ENCODE results near the gene ATG16L1. TPM values are rescaled to one million over a fixed set of nuclear protein-coding genes. Genes with fewer than 3 reads are reported as not detected.

ATG16L1 gene
- total RNA-seq, 1 experiment from 2014 or later, result 42.0 TPM

DNA sequence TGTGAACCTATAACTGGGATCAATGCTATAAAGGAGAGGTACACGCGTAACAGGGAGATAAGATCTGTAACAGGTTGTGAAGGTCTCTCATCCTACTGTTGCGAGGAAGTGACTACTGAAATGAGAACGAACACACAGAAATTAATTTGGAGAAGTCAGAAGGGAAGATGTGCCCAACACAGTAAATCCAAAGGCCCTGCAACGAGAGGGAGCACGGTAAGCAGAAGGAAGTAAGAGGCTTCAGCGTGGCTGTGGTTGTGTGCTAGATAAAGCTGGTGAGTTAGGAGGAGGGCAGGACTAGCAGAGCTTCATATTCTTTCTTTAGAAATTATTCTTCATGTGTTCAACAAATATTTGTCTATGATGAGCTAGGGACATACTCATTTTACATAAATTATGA lies 2.5 kb upstream of the ATG16L1 start:
- Histone ChIP-seq H4K5ac (ENCODE audit: insufficient read length, low read depth, low read length) (no peak overlapping the region), H2AK5ac (ENCODE audit: insufficient read length, low read length) (no peak overlapping the region), H3K23ac (ENCODE audit: insufficient read length, low read depth, low read length) (no peak overlapping the region), H3T11ph (ENCODE audit: low read length) (no peak overlapping the region), H2AFZ (ENCODE audit: low read length) (no peak overlapping the region), H2BK15ac (ENCODE audit: low read depth, low read length) (no peak overlapping the region), H3K14ac (ENCODE audit: insufficient read depth, low read length) (no peak overlapping the region), H4K20me1 (ENCODE audit: control insufficient read depth, insufficient read depth, insufficient read length) (no peaks in the 10 kb centered on the region), H3K4me1 (ENCODE audit: insufficient read depth, low read length) (peaks cover 3% of the 10 kb centered on the region; the same call in 1 of the 2 replicates), H3K9ac (ENCODE audit: extremely low read depth, insufficient read length, low read length) (no peak overlapping the region), H3K56ac (ENCODE audit: insufficient read length, low read depth, low read length) (no peak overlapping the region), H3K23me2 (ENCODE audit: insufficient read length, low read depth, low read length, poor library complexity, severe bottlenecking) (peaks cover 6% of the 10 kb centered on the region), H3K18ac (ENCODE audit: insufficient read length, low read depth, low read length) (no peak overlapping the region), H2BK120ac (ENCODE audit: low read depth, low read length, poor library complexity, severe bottlenecking) (no peak overlapping the region), H2BK20ac (ENCODE audit: low read depth, low read length, poor library complexity, severe bottlenecking) (no peak overlapping the region), H2BK12ac (ENCODE audit: insufficient read length, low read depth, low read length) (no peak overlapping the region), H3K27me3 (ENCODE audit: insufficient read depth, low read length) (no peaks in the 10 kb centered on the region), H2BK5ac (ENCODE audit: insufficient read length, low read length) (no peak overlapping the region), H3K4ac (ENCODE audit: low read depth, low read length) (no peak overlapping the region), H3K79me1 (ENCODE audit: insufficient read depth, low read depth, low read length, poor library complexity, severe bottlenecking) (peaks cover 12% of the 10 kb centered on the region), H3K9me3 (ENCODE audit: control insufficient read depth, low read depth, low read length) (peaks cover 7% of the 10 kb centered on the region), H3K4me2 (ENCODE audit: insufficient read depth, insufficient read length, low read length) (no peak overlapping the region), H3K27ac (ENCODE audit: insufficient read length, low read depth, low read length) (no peak overlapping the region), H4K8ac (replicated peaks; ENCODE audit: insufficient read length, low read depth, low read length) (no peak overlapping the region), H3K79me2 (ENCODE audit: insufficient read depth, low read length) (peaks cover 16% of the 10 kb centered on the region; the same call in 1 of the 2 replicates), H4K91ac (ENCODE audit: insufficient read length, low read depth, low read length) (no peak overlapping the region)
- no peak for DNase-seq
- no CpG with 5 or more reads among the region's 7 CpGs for WGBS (ENCODE audit: extremely low coverage, insufficient read length, low lambda C conversion rate)
- TF ChIP-seq, protein P1, sequence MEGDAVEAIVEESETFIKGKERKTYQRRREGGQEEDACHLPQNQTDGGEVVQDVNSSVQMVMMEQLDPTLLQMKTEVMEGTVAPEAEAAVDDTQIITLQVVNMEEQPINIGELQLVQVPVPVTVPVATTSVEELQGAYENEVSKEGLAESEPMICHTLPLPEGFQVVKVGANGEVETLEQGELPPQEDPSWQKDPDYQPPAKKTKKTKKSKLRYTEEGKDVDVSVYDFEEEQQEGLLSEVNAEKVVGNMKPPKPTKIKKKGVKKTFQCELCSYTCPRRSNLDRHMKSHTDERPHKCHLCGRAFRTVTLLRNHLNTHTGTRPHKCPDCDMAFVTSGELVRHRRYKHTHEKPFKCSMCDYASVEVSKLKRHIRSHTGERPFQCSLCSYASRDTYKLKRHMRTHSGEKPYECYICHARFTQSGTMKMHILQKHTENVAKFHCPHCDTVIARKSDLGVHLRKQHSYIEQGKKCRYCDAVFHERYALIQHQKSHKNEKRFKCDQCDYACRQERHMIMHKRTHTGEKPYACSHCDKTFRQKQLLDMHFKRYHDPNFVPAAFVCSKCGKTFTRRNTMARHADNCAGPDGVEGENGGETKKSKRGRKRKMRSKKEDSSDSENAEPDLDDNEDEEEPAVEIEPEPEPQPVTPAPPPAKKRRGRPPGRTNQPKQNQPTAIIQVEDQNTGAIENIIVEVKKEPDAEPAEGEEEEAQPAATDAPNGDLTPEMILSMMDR (conservative IDR thresholded peaks at IDR 0.05), result no peak
- Mint-ChIP-seq H3K4me1 (peaks cover 5 to 6% of the 10 kb centered on the region in 2 experiments), H3K36me3 (ENCODE audit: insufficient read depth in 1 of 3, low read depth in 3 of 3) (peaks cover 9 to 18% (median 14%) of the 10 kb centered on the region in 3 experiments; a peak in 6 of 7 replicates), H3K4me3 (no peak overlapping the region), H3K27me3 (ENCODE audit: low read depth) (peaks cover 5% of the 10 kb centered on the region), H3K27ac (no peak overlapping the region), H3K9me3 (peaks cover 12 to 18% of the 10 kb centered on the region in 2 experiments)

Data from H9 (cell line).